ENCODE data around the gene PFKFB1.

PFKFB1 gene

GRCh38 chrX:54933150-54933826, 60.7 kb downstream of the PFKFB1 start:
- H2AFZ ChIP-seq (ENCODE audit: insufficient read depth, low read length, poor library complexity): no peak overlapping the region
- H3K4me3 ChIP-seq (ENCODE audit: low read depth, low read length): no peak overlapping the region
- no peak overlapping the region for H4K12ac ChIP-seq (ENCODE audit: low read depth, low read length)
- no peak overlapping the region for H3K23ac ChIP-seq (ENCODE audit: low read length)
- H4K8ac ChIP-seq (ENCODE audit: low read depth, low read length): no peak overlapping the region
- no peak overlapping the region for H2BK5ac ChIP-seq (ENCODE audit: low read depth, low read length, poor library complexity)
- peaks cover 26 to 31% of the 10 kb centered on the region in 2 experiments for H3K36me3 ChIP-seq (ENCODE audit: control insufficient read depth in 1 of 2, insufficient read depth in 2 of 2, low read length in 2 of 2)
- H3K79me1 ChIP-seq (ENCODE audit: low read length): no peaks in the 10 kb centered on the region
- no peaks in the 10 kb centered on the region for H3K4me1 ChIP-seq (ENCODE audit: control insufficient read depth in 1 of 2, insufficient read depth in 2 of 2, low read length in 2 of 2)
- H3K4me2 ChIP-seq (ENCODE audit: low read length): no peak overlapping the region
- H3K9ac ChIP-seq (ENCODE audit: low read length): no peak overlapping the region
- no peaks in the 10 kb centered on the region for H3K79me2 ChIP-seq (ENCODE audit: control insufficient read depth, insufficient read depth, low read length, poor library complexity)
- DNase-seq: no peak
- no peak overlapping the region for H3K18ac ChIP-seq (ENCODE audit: low read length)
- H2BK120ac ChIP-seq (ENCODE audit: insufficient read depth, low read length, poor library complexity): no peak overlapping the region
- no peak overlapping the region for H2AK5ac ChIP-seq (ENCODE audit: low read length)
- H3K27me3 ChIP-seq (ENCODE audit: insufficient read depth, low read length): no peaks in the 10 kb centered on the region
- no peak overlapping the region for H3K27ac ChIP-seq (ENCODE audit: low read depth, low read length)
- no peaks in the 10 kb centered on the region for H3K9me3 ChIP-seq (ENCODE audit: insufficient read depth, low read depth, low read length)
- no peak overlapping the region for H3K14ac ChIP-seq (ENCODE audit: low read length)
- no peak overlapping the region for H4K91ac ChIP-seq (ENCODE audit: low read depth, low read length)
- no peak overlapping the region for H2BK12ac ChIP-seq (ENCODE audit: low read length)
- WGBS (ENCODE audit: extremely low coverage, insufficient coverage, insufficient read length): no CpG with 5 or more reads among the region's 10 CpGs
- no peak overlapping the region for H3K4ac ChIP-seq (ENCODE audit: low read depth, low read length)

GRCh38 chrX:54931107-54931506, 62.9 kb downstream of the PFKFB1 start:
- Histone ChIP-seq H3K9ac (ENCODE audit: low read length) (no peak overlapping the region), H2AK5ac (ENCODE audit: low read length) (no peak overlapping the region), H2BK12ac (ENCODE audit: low read length) (no peak overlapping the region), H4K8ac (ENCODE audit: low read depth, low read length) (no peak overlapping the region), H3K79me1 (ENCODE audit: low read length) (no peaks in the 10 kb centered on the region), H4K12ac (ENCODE audit: low read depth, low read length) (no peak overlapping the region), H3K27me3 (ENCODE audit: insufficient read depth, low read length) (no peaks in the 10 kb centered on the region), H3K4me2 (ENCODE audit: low read length) (no peak overlapping the region), H4K91ac (ENCODE audit: low read depth, low read length) (no peak overlapping the region), H2BK5ac (ENCODE audit: low read depth, low read length, poor library complexity) (no peak overlapping the region), H3K9me3 (ENCODE audit: insufficient read depth, low read depth, low read length) (no peaks in the 10 kb centered on the region), H3K79me2 (ENCODE audit: control insufficient read depth, insufficient read depth, low read length, poor library complexity) (no peaks in the 10 kb centered on the region), H3K18ac (ENCODE audit: low read length) (no peak overlapping the region), H3K4ac (ENCODE audit: low read depth, low read length) (no peak overlapping the region), H3K36me3 (ENCODE audit: control insufficient read depth in 1 of 2, insufficient read depth in 2 of 2, low read length in 2 of 2) (peaks cover 36 to 49% of the 10 kb centered on the region in 2 experiments), H3K14ac (ENCODE audit: low read length) (no peak overlapping the region), H3K27ac (ENCODE audit: low read depth, low read length) (no peak overlapping the region), H3K4me1 (ENCODE audit: control insufficient read depth in 1 of 2, insufficient read depth in 2 of 2, low read length in 2 of 2) (no peaks in the 10 kb centered on the region), H3K4me3 (ENCODE audit: low read depth, low read length) (no peak overlapping the region), H2AFZ (ENCODE audit: insufficient read depth, low read length, poor library complexity) (no peak overlapping the region), H2BK120ac (ENCODE audit: insufficient read depth, low read length, poor library complexity) (no peak overlapping the region), H3K23ac (ENCODE audit: low read length) (no peak overlapping the region)
- DNase-seq: no peak
- no CpG with 5 or more reads among the region's 2 CpGs for WGBS (ENCODE audit: extremely low coverage, insufficient coverage, insufficient read length)

GRCh38 chrX:54930291-54931049, 63.5 kb downstream of the PFKFB1 start:
- no peak for DNase-seq
- no peak overlapping the region for H3K4me2 ChIP-seq (ENCODE audit: low read length)

GRCh38 chrX:54928876-54929275, 65.1 kb downstream of the PFKFB1 start:
- H3K27ac ChIP-seq (ENCODE audit: low read depth, low read length): no peak overlapping the region
- H2BK120ac ChIP-seq (ENCODE audit: insufficient read depth, low read length, poor library complexity): no peak overlapping the region
- no peak overlapping the region for H3K23ac ChIP-seq (ENCODE audit: low read length)
- H3K4me3 ChIP-seq (ENCODE audit: low read depth, low read length): no peak overlapping the region
- DNase-seq: no peak
- no peaks in the 10 kb centered on the region for H3K4me1 ChIP-seq (ENCODE audit: control insufficient read depth in 1 of 2, insufficient read depth in 2 of 2, low read length in 2 of 2)
- no peak overlapping the region for H3K9ac ChIP-seq (ENCODE audit: low read length)
- H3K79me2 ChIP-seq (ENCODE audit: control insufficient read depth, insufficient read depth, low read length, poor library complexity): no peaks in the 10 kb centered on the region
- H3K18ac ChIP-seq (ENCODE audit: low read length): no peak overlapping the region
- H2AFZ ChIP-seq (ENCODE audit: insufficient read depth, low read length, poor library complexity): no peak overlapping the region
- peaks cover 43 to 71% of the 10 kb centered on the region in 2 experiments for H3K36me3 ChIP-seq (ENCODE audit: control insufficient read depth in 1 of 2, insufficient read depth in 2 of 2, low read length in 2 of 2)
- no peak overlapping the region for H4K8ac ChIP-seq (ENCODE audit: low read depth, low read length)
- no peak overlapping the region for H2AK5ac ChIP-seq (ENCODE audit: low read length)
- H3K79me1 ChIP-seq (ENCODE audit: low read length): no peaks in the 10 kb centered on the region
- H3K9me3 ChIP-seq (ENCODE audit: insufficient read depth, low read depth, low read length): no peaks in the 10 kb centered on the region
- no peak overlapping the region for H3K4me2 ChIP-seq (ENCODE audit: low read length)
- no peak overlapping the region for H4K12ac ChIP-seq (ENCODE audit: low read depth, low read length)
- H3K27me3 ChIP-seq (ENCODE audit: insufficient read depth, low read length): no peaks in the 10 kb centered on the region
- no CpG with 5 or more reads among the region's 3 CpGs for WGBS (ENCODE audit: extremely low coverage, insufficient coverage, insufficient read length)
- H3K14ac ChIP-seq (ENCODE audit: low read length): no peak overlapping the region
- H2BK12ac ChIP-seq (ENCODE audit: low read length): no peak overlapping the region
- H4K91ac ChIP-seq (ENCODE audit: low read depth, low read length): no peak overlapping the region
- H3K4ac ChIP-seq (ENCODE audit: low read depth, low read length): no peak overlapping the region
- H2BK5ac ChIP-seq (ENCODE audit: low read depth, low read length, poor library complexity): no peak overlapping the region

More at GRCh38 chrX:54930291-54931049, 63.5 kb downstream of the PFKFB1 start:
- Histone ChIP-seq H3K4ac (ENCODE audit: low read depth, low read length) (no peak overlapping the region), H3K9ac (ENCODE audit: low read length) (no peak overlapping the region), H3K9me3 (ENCODE audit: insufficient read depth, low read depth, low read length) (no peaks in the 10 kb centered on the region), H3K4me3 (ENCODE audit: low read depth, low read length) (no peak overlapping the region), H3K36me3 (ENCODE audit: control insufficient read depth in 1 of 2, insufficient read depth in 2 of 2, low read length in 2 of 2) (peaks cover 38 to 55% of the 10 kb centered on the region in 2 experiments), H4K12ac (ENCODE audit: low read depth, low read length) (no peak overlapping the region), H3K79me1 (ENCODE audit: low read length) (no peaks in the 10 kb centered on the region), H2AFZ (ENCODE audit: insufficient read depth, low read length, poor library complexity) (no peak overlapping the region), H3K23ac (ENCODE audit: low read length) (no peak overlapping the region), H3K4me1 (ENCODE audit: control insufficient read depth in 1 of 2, insufficient read depth in 2 of 2, low read length in 2 of 2) (no peaks in the 10 kb centered on the region), H4K8ac (ENCODE audit: low read depth, low read length) (no peak overlapping the region), H3K27ac (ENCODE audit: low read depth, low read length) (no peak overlapping the region), H3K79me2 (ENCODE audit: control insufficient read depth, insufficient read depth, low read length, poor library complexity) (no peaks in the 10 kb centered on the region), H3K27me3 (ENCODE audit: insufficient read depth, low read length) (no peaks in the 10 kb centered on the region), H2BK5ac (ENCODE audit: low read depth, low read length, poor library complexity) (no peak overlapping the region), H3K14ac (ENCODE audit: low read length) (no peak overlapping the region), H4K91ac (ENCODE audit: low read depth, low read length) (no peak overlapping the region), H3K18ac (ENCODE audit: low read length) (no peak overlapping the region), H2BK120ac (ENCODE audit: insufficient read depth, low read length, poor library complexity) (no peak overlapping the region), H2BK12ac (ENCODE audit: low read length) (no peak overlapping the region), H2AK5ac (ENCODE audit: low read length) (no peak overlapping the region)
- WGBS (ENCODE audit: extremely low coverage, insufficient coverage, insufficient read length): no CpG with 5 or more reads among the region's 17 CpGs

Measured in trophoblast cell (in vitro differentiated cells and primary cell).